ENCODE results near the gene FNBP1L.

DNA sequence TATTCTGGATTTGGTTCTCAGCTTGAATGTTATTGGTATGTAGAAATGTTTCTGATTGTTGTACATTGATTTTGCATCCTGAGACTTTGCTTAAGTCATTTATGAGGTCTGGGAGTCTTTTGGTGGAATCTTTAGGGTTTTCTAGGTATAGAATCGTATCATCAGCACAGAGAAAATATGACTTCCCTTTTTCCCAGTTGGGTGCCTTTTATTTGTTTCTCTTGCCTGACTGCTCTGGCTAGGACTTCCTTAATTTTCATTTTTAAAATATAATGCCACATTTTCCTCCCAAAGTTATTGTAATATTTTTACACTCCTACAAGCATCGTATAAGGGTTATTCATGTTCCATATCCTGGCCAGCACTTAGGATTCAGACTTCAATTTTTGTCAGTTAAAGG, 111.1 kb downstream of the FNBP1L start:
- TF ChIP-seq POLR2AphosphoS5 (IDR thresholded peaks at IDR 0.05; ENCODE audit: low read depth, low read length) (no peak), SPI1 (IDR thresholded peaks at IDR 0.05; ENCODE audit: low read depth, low read length) (no peak), POLR2A (IDR thresholded peaks at IDR 0.05; ENCODE audit: low read depth, low read length) (no peak), TAF1 (IDR thresholded peaks at IDR 0.05; ENCODE audit: low read depth, low read length) (no peak)

Data from GM12891 (cell line).